ENCODE results near the gene USP7. TPM values are rescaled to one million over a fixed set of nuclear protein-coding genes. Genes with fewer than 3 reads are reported as not detected.
"Not testable (repeated sequence)": the region's sequence is repeated elsewhere in the genome, so short reads cannot be mapped to it uniquely, and the experiment has no call there.

USP7 gene
- total RNA-seq, 1 experiment from 2014 or later: 125 TPM

DNA sequence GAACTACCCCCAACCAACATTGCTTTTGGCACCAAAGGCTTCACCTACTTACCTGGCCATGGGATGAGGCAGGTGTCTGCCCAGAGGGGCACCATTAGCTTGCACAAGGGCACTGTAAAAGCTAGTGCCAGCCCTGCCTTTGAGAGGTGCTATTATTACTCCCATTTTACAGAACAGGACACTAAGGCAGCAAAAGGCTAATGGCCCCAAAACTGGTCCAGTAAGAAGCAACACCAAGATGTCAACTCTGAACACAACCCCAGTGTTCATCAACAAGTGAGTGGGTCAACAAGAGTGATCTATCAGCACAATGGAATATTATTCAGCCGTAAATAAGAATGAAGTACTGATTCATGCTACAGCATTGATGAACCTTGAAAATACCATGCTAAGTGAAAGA lies 7.7 kb upstream of the USP7 start:
- H3K27ac ChIP-seq (ENCODE audit: low read length): no peak overlapping the region
- intact Hi-C loops (cut with micrococcal nuclease; ENCODE audit: unreplicated experiment) (no loop called here), in situ Hi-C loops (cut with HindIII; ENCODE audit: low pct_unique_long_range_greater_than_20kb, low sequenced_read_pairs) (no loop called here)
- no TSS peak for BruUV-seq (replicated peaks)
- DNase-seq (ENCODE audit: low read depth, low spot score) (no peak), ATAC-seq (no peak)
- ChIA-PET POLR2A (no interaction called here), CTCF (no interaction called here)
- 0 out of 2 replicates have a peak, but pooled peaks cover 4% of the 10 kb centered on the region for H3K4me1 ChIP-seq (ENCODE audit: control insufficient read depth, insufficient read depth, low read length)
- H3K36me3 ChIP-seq (ENCODE audit: control insufficient read depth, insufficient read depth, low read length): no peaks in the 10 kb centered on the region
- H3K4me3 ChIP-seq (ENCODE audit: low read depth in 2 of 2, low read length in 2 of 2): no peak overlapping the region
- H3K9me3 ChIP-seq (ENCODE audit: control insufficient read depth, insufficient read depth, low read depth, low read length): no peaks in the 10 kb centered on the region
- no peaks in the 10 kb centered on the region for H3K27me3 ChIP-seq (ENCODE audit: control insufficient read depth, insufficient read depth, low read length)
- TF ChIP-seq, protein P1, sequence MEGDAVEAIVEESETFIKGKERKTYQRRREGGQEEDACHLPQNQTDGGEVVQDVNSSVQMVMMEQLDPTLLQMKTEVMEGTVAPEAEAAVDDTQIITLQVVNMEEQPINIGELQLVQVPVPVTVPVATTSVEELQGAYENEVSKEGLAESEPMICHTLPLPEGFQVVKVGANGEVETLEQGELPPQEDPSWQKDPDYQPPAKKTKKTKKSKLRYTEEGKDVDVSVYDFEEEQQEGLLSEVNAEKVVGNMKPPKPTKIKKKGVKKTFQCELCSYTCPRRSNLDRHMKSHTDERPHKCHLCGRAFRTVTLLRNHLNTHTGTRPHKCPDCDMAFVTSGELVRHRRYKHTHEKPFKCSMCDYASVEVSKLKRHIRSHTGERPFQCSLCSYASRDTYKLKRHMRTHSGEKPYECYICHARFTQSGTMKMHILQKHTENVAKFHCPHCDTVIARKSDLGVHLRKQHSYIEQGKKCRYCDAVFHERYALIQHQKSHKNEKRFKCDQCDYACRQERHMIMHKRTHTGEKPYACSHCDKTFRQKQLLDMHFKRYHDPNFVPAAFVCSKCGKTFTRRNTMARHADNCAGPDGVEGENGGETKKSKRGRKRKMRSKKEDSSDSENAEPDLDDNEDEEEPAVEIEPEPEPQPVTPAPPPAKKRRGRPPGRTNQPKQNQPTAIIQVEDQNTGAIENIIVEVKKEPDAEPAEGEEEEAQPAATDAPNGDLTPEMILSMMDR (IDR thresholded peaks at IDR 0.05): no peak
- TF ChIP-seq, protein P2, sequence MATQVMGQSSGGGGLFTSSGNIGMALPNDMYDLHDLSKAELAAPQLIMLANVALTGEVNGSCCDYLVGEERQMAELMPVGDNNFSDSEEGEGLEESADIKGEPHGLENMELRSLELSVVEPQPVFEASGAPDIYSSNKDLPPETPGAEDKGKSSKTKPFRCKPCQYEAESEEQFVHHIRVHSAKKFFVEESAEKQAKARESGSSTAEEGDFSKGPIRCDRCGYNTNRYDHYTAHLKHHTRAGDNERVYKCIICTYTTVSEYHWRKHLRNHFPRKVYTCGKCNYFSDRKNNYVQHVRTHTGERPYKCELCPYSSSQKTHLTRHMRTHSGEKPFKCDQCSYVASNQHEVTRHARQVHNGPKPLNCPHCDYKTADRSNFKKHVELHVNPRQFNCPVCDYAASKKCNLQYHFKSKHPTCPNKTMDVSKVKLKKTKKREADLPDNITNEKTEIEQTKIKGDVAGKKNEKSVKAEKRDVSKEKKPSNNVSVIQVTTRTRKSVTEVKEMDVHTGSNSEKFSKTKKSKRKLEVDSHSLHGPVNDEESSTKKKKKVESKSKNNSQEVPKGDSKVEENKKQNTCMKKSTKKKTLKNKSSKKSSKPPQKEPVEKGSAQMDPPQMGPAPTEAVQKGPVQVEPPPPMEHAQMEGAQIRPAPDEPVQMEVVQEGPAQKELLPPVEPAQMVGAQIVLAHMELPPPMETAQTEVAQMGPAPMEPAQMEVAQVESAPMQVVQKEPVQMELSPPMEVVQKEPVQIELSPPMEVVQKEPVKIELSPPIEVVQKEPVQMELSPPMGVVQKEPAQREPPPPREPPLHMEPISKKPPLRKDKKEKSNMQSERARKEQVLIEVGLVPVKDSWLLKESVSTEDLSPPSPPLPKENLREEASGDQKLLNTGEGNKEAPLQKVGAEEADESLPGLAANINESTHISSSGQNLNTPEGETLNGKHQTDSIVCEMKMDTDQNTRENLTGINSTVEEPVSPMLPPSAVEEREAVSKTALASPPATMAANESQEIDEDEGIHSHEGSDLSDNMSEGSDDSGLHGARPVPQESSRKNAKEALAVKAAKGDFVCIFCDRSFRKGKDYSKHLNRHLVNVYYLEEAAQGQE (IDR thresholded peaks at IDR 0.05; ENCODE audit: insufficient read depth in 1 of 2, low read depth in 2 of 2, low read length in 1 of 2): no peak
- no peak for TF ChIP-seq TCF7L2 (IDR thresholded peaks at IDR 0.05; ENCODE audit: low read depth, low read length)
- no peak for TF ChIP-seq SIN3A (IDR thresholded peaks at IDR 0.05; ENCODE audit: borderline replicate concordance, insufficient read depth, low read depth, low read length)
- no peak for TF ChIP-seq POLR2AphosphoS5 (IDR thresholded peaks at IDR 0.05; ENCODE audit: low read depth, low read length)

DNA sequence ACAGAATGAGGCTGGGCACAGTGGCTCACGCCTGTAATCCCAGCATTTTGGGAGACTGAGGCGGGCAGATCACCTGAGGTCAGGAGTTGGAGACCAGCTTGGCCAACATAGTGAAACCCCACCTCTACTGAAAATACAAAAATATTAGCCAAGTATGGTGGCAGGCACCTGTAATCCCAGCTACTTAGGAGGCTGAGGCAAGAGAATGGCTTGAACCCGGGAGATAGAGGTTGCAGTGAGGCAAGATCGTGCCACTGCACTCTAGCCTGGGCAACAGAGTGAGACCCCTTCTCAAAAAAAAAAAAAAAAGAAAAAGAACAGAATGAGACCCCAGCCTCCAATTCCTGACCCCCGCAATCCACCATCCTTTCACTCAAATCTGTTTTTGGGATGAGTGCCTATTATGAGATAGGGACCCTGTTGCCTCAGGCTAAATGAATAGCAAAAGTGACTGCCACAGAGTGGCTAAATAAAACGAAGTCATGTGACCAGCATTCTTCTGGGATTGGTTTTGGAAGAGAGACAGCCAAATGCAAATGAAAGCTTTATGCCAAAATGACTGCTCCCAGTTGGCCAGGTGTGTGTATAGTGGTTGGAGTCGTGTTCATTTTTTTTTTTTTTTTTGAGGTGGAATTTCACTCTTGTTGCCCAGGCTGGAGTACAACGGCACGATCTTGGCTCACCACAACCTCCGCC lies 5.6 kb upstream of the USP7 start:
- POLR2A ChIA-PET: interaction anchor here (0.6 kb wide), 2 partner anchors 10 to 150 kb away, joined by 4 to 5 read pairs; no protein-coding TSS in a partner anchor
- in situ Hi-C loops (cut with HindIII; ENCODE audit: low pct_unique_long_range_greater_than_20kb, low sequenced_read_pairs); ATAC-seq; DNase-seq (ENCODE audit: low read depth, low spot score); H3K27ac ChIP-seq (ENCODE audit: low read length); H3K9me3 ChIP-seq (ENCODE audit: control insufficient read depth, insufficient read depth, low read depth, low read length); intact Hi-C loops (cut with micrococcal nuclease; ENCODE audit: unreplicated experiment); H3K4me3 ChIP-seq (ENCODE audit: low read depth in 2 of 2, low read length in 2 of 2); H3K27me3 ChIP-seq (ENCODE audit: control insufficient read depth, insufficient read depth, low read length); H3K4me1 ChIP-seq (ENCODE audit: control insufficient read depth, insufficient read depth, low read length); H3K36me3 ChIP-seq (ENCODE audit: control insufficient read depth, insufficient read depth, low read length); CTCF ChIA-PET; BruUV-seq (replicated peaks): not testable (repeated sequence)

DNA sequence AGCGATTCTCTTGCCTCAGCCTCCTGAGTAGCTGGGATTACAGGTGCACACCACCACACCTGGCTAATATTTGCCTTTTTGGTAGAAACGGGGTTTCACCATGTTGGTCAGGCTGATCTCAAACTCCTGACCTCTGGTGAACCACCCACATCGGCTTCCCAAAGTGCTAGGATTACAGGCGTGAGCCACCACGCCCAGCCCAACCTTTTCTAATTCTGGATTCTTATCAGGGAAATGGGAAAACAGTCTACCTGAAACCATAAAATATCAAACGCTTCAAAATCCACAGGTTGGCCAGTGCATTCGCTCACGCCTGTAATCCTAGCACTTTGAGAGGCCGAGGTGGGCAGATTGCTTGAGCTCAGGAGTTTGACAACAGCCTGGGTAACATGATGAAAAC lies 4.3 kb upstream of the USP7 start:
- H3K4me3 ChIP-seq (ENCODE audit: low read depth in 2 of 2, low read length in 2 of 2); POLR2A ChIA-PET; H3K4me1 ChIP-seq (ENCODE audit: control insufficient read depth, insufficient read depth, low read length); H3K9me3 ChIP-seq (ENCODE audit: control insufficient read depth, insufficient read depth, low read depth, low read length); ATAC-seq; H3K27ac ChIP-seq (ENCODE audit: low read length); in situ Hi-C loops (cut with HindIII; ENCODE audit: low pct_unique_long_range_greater_than_20kb, low sequenced_read_pairs); DNase-seq (ENCODE audit: low read depth, low spot score); BruUV-seq (replicated peaks); CTCF ChIA-PET; H3K36me3 ChIP-seq (ENCODE audit: control insufficient read depth, insufficient read depth, low read length); intact Hi-C loops (cut with micrococcal nuclease; ENCODE audit: unreplicated experiment); H3K27me3 ChIP-seq (ENCODE audit: control insufficient read depth, insufficient read depth, low read length): not testable (repeated sequence)

Measured in Panc1 (cell line).